CD4-positive, alpha-beta T cell treated with Interleukin-12 subunit alpha and Interleukin-12 subunit beta, for 1 hour (primary cell): ENCODE measurements around the gene PLP2.

Experiments used
- DNase-seq: peaks from one replicate; pipeline ENCODE4 v3.0.0-alpha.2; 2020

PLP2 gene

GRCh38 chrX:49209434-49210251 is 37.9 kb downstream of the PLP2 start:
- DNase-seq: no peak

- no peak for DNase-seq
Measured at GRCh38 chrX:49210406-49210805, 38.7 kb downstream of the PLP2 start.

GRCh38 chrX:49211074-49211473 is 39.4 kb downstream of the PLP2 start:
- DNase-seq: no peak

- DNase-seq: no peak
Measured at GRCh38 chrX:49212209-49212608, 40.5 kb downstream of the PLP2 start.

GRCh38 chrX:49212861-49213260 is 41.2 kb downstream of the PLP2 start:
- DNase-seq: no peak

- DNase-seq: no peak
Measured at GRCh38 chrX:49214416-49214815, 42.7 kb downstream of the PLP2 start.

GRCh38 chrX:49214996-49215526 is 43.4 kb downstream of the PLP2 start:
- no peak for DNase-seq

GRCh38 chrX:49220100-49220499 is 48.4 kb downstream of the PLP2 start:
- DNase-seq: no peak

GRCh38 chrX:49221868-49222267 is 50.2 kb downstream of the PLP2 start:
- no peak for DNase-seq
